ENCODE data around the gene EN1. TPM values are rescaled to one million over a fixed set of nuclear protein-coding genes. Genes with fewer than 3 reads are reported as not detected.

EN1 gene
- total RNA-seq, 1 donor from 2014 or later = not detected

DNA sequence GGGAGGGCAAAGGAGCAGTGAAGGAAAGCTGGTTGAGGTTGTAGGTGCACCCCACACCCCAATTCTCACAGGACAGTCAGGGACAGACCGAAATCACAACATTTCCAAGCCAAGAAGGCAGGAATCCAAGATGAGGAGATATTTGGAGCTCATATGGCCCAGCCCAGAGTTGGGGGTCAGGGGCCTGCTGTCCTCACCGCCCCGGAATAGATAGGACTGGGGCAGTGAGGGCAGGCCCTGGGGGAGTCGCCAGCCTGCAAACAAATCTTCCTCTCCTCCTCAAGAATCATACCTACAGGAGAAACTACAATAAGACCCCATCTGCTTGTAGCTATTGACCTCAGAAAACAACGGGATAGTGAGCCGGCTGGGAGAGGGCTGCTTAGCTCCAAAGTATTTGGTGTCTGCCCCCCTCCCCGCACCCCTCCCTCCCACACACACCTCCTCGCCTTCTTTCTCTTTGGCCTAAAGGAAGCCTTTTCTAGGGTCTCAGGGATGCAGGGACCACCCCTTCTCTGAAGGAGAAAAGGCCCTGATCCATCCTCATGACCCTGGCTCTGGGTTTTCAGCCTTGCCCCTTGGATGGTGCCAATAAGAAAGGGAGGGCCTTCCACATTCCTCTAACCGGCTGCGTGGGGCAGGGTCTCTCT lies 3.8 kb downstream of the EN1 start:
- no peak for DNase-seq (ENCODE audit: low read depth in 2 of 2)

DNA sequence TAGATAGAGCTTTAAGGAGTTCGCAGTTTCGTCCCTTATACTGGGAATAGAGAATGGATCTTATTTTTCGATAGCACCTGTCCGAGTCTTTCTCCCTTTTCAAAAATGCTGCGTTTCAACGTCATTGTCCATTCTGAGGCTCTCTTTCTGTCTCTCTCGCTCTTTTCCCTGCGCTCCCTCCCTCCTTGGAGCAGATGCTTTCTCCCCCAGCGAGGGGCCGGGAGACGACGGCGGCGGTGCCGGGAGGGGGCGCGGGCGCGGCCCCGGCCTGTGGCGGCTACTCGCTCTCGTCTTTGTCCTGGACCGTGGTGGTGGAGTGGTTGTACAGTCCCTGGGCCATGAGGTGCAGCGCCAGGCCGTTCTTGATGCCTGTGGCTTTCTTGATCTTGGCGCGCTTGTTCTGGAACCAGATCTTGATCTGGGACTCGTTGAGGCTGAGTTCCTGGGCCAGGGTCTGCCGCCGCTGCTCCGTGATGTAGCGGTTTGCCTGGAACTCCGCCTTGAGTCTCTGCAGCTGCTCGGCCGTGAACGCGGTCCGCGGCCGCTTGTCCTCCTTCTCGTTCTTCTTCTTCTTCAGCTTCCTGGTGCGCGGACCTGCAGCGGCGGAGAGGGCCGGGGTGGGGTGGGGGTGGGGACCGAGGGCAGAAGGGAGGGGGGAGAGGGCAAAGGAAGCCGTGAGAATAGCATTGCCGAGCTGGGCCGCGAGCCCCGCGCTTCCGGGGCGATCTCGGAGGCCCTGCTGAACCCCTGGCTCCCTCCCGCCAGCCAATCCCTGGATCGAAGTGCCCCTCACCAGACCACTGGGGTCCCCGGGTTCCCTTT lies 4.6 kb downstream of the EN1 start:
- DNase-seq (ENCODE audit: low read depth in 2 of 2) = no peak

DNA sequence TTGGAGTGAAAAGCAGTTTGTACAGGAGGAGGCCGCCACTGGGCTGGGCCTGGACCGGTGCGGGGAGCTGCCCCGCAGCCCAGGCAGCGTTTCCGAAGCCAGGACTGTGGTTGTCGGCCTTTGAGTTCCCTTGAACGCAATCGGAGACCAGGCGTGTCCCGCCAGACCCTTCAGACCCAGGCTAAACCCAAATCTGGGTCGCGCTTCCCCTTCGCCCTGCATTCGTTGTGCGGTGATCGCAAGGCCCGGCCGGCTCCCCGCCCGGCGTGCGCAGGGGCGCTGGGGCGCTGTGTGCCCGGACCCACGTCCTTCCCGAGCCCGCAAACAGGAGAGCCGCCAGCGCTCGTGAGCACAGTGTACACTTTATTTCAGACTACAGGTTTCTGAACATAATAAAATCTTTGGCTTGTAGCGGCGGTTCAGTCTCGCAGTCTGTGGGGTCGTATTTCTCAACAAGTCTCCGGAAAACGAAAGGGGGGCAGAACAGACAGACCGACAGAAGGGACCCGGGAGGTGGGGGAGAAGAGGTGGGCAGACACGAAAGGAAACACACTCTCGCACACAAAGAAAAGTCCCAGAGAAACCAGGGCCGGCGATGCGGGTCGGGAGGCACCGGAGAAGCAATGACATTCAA lies 5.5 kb downstream of the EN1 start:
- DNase-seq (ENCODE audit: low read depth in 2 of 2) = peak in 1 of 2 donors; percentile 21

DNA sequence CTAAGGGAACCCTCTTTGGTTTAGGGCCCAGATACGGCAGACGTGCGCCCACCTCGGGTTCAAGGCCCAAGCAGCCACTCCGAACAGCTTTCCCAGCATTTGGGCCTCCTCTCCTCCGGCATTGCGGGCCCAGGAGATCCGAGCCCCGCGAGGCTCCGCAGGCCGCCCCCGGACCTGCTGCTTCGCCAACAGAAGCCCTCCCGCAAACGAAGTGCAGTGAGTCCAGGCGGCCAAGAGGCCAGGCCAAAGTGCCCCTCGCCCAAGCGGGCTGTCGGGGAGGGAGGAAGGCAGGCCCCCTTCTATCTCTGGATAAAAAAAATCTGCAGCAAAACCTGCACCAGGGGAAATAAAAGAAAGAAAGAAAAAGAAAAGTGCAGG lies 6.0 kb downstream of the EN1 start:
- no peak for DNase-seq (ENCODE audit: low read depth in 2 of 2)

DNA sequence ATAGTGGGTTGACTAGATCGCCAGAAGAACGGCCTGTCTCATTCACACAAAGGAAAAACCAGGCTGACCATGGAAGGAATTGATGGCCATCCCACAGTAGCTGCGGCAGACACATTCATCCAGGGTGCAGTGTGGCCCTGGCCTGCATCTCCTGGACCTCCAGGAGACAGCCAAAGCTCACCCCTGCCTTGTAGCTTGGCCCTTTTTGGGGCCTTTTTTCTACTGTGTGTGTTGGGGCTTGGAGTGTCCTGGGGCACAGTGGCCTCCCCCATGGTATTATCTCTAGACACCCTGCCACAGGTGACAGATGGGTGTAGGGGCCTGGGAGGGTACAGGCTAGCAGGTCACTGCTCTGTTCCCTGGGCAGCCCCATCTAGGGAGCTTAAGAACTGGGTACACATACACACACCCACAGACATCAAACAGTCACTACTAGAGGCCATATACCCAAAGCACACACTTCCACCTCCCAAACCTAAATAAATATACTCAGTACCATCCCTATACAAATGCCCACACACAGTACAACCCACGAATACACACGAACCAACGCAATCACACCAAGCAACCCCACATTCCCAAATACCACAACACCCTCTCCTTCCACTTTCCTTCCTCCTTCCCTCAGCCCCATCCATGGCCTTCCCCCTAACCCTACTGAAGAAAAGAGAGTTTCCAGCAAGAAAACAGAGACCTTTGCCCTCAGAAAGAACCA lies 8.6 kb downstream of the EN1 start:
- DNase-seq (ENCODE audit: low read depth in 2 of 2) = no peak

DNA sequence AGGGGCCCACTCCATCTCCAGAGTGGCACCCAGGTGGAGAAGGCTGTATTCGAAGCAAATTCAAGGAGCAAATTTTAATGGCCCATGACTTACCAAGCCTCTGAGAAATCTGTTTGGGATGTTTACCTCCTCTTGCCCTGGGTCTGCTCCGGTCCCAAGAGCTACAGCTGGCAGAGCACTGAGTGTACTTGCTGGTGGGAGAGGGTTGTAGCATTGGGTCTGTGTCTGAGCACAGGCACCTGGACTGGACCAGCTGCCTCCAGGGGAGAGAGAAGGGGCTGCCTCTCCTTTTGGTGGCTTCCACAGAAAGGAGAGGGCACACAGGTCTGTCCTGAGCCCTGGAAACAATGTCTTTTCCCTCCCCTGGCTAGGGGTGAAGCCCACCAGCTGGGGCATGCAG lies 9.8 kb downstream of the EN1 start:
- DNase-seq (ENCODE audit: low read depth in 2 of 2) = no peak

DNA sequence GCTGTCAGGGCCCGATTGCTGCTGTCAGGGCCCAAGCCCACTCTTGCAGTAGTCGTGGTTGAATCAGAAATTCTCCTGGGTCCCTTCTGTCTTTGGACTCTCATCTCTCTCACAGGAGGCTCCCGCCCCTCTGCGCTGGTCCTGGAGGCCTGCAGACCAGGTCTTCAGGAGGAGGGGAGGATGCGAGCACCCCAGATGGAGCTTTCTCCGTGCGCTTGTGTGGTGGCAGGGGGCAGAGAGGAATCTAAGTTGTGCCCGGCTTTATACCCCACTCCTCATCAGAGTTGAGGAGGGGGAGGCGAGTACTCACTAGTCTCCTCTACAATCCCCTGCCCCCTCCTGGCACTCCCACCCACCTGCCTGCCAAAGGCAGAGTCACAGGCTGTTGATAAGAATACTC lies 10.4 kb downstream of the EN1 start:
- DNase-seq (ENCODE audit: low read depth in 2 of 2) = no peak

DNA sequence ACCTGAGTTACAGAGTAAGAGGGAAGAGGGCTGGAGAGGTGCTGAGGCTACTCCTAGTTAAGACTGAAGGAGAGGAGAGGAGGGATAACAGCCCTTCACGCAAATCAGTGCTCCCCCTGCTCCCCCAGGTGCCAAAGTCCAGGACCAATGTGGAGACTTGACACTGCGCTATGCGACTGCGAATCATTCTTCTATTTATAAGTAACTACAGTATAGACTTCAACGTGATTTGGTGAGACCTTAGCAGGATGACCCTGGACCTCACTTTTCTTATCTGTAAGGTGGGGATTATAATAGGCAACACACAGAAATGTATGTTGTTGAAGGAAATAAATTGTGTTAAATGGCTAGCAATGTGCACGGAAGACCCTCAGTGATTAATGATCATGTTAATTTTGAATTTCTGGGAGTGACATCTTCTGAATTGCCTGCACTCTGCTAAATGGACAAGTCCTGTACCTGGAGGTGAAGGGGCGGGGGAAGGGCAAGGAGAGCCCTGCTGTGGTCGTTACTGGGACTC lies 11.0 kb downstream of the EN1 start:
- no peak for DNase-seq (ENCODE audit: low read depth in 2 of 2)

DNA sequence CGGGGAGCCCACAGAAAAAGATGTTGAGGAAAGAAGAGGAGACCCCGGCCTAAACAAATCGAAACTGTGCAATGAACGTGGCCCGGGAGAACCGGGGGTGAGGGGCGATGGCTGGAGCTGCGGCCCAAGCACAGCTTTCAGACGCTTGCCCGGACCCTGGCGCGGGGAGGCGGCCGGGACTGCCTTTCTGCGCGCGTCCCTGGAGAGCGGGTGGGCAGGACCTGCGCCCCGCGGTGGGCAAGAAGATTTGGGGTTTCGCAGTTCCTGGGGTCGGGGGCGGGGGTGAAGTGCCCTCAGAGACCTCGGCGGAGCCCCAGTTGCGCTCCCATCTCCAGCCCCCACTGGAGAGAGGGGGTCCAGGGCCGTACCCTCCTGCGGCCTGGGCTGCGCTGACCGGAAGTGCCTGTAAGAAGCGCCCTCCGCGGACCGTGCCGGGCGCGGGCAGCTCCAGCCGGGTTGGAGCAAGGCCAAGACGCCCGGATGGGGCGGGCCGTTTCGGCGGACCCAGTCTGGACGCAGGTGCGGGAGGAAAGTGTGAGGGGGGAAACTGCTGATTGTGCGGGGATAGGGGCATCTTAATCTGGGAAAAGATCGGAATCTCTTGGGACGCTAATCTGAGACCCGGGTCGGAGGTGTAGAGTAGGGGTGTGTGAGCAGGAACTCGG lies 11.6 kb downstream of the EN1 start:
- DNase-seq (ENCODE audit: low read depth in 2 of 2) = no peak

DNA sequence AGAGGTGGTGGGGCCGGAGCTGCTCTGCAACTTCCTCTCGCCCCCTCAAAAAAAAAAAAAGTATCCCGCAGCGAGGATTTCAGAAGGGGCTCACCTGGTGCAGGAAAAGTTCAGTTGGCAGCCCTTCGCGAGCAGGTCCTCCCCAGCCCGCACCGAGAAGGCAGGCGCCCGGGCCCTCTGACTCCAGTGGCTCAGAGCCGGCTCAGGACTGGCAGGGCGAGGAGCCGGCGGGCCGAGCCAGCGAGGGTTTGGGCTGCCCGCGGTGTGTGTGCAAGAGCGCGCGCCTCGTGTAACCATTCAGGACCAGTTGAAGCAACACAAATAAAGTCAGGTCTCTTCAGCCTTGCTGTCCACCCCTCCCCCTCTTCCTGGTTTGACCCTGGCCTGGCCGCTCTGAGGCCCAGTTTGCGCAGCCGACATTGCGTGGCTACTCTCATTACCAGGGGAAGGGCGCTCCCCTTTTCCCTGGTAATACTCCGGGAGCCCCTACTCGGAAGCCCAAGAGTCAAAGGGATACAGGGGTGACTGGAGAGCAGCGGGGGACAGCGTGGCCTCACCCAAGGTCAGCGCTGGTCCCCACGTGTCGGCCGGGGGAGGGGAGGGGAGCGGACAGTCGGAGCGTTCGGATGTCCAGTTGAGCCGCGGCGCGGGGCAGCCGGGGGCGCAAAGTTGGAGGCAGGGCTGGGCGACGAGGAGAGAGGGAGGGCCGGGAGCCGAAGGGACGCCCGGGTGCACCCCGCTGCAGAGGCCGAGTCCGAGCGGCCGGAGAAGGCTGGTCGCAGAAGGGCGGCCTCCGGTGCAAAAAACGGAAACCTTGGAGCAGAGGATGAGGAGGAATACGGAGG lies 12.3 kb downstream of the EN1 start:
- DNase-seq (ENCODE audit: low read depth in 2 of 2) = no peak

DNA sequence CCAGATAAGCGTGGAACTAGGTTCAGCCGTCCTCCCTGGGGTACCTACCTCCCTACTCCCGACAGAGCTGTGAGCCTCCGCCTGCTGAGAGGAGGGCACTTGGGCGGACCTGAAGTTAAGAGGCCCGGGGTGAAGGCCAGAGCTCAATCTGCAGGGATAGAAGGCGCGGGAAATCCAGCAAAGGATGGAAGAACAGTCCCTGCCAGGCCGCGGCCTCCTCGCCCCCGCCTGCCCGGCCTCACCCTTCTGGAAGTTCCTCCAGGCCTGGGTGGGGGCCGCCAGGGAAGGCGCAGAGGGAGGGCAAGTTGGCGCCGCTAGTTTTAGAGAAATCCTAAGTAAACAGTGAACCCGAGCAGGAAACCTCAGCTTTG lies 13.0 kb downstream of the EN1 start:
- DNase-seq (ENCODE audit: low read depth in 2 of 2) = no peak

DNA sequence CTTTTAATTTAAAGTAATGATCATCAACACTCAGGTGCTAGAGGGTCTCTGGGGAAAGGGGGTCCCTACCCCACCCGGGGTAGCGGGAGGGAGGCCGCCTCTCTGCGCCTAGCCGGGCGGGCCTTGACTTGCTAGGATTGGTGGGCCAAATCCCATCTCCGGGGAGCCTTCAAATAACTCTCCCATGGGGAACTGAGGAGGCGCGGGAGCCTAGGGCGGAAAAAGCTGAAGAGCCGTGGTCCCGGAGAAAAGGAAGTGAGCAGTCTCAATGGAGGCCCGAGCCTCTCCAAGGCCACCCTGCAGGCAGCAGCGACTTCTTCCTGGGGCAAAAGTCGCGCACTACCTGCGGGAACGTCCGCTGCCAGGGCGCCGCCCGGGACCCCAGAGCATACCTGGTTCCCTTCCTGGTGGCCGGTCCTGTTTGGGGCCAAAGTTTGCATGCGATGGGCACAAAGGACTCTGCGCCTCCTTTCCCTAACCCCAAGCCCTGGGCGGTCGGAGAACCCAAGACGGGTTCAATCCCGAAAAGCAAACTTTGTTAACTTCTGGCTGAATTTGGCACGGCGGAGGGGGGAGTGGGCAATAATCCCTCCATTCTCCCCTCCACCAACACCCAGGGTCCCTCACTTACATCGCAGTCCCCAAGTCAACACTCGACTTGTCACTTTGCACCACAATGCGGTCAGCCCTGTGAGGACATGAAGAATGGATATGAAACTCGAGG lies 13.6 kb downstream of the EN1 start:
- no peak for DNase-seq (ENCODE audit: low read depth in 2 of 2)

DNA sequence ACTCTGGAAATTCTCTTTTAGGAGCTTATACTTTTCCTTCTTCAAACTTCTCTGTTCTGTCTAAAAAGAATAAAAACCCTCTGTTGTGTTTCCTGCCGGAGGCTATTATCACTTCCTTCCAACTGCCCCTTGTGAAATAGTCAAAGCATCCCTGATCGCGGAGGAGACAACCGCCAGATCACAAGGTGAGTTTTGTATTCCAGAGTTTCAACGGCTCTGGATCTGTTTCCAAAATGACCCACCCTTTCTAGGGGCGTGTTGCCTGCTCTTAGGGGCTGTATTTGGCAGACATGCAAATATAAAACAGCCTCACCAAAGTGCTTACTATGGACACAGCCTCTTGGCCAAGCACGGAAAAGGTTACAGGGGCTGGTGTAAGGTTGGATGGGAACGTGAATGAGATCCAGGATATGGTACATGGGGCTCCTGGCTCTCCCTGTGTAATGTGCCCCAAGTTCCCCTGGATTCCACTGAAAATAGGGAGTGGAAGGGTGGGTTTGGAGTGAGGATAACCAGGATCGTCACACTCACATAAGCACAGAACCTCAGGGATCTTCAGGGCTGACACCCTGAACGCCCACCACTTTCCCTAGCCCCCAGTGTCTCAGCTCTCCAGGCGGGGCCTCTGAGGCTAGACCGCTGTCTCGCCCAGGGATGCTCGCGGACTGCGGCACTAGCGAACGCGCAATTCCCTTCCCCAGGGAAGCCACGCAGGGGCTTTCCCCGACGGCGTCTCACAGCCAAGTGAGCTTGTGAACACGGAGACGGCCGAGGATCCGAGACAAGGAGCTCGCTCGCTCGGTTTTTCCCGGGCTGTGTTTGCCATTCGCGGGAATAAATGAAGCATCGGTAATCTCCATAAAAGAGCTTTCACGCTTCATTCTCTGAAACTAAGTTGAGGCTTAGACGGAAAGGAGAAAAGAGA lies 14.4 kb downstream of the EN1 start:
- no peak for DNase-seq (ENCODE audit: low read depth in 2 of 2)

DNA sequence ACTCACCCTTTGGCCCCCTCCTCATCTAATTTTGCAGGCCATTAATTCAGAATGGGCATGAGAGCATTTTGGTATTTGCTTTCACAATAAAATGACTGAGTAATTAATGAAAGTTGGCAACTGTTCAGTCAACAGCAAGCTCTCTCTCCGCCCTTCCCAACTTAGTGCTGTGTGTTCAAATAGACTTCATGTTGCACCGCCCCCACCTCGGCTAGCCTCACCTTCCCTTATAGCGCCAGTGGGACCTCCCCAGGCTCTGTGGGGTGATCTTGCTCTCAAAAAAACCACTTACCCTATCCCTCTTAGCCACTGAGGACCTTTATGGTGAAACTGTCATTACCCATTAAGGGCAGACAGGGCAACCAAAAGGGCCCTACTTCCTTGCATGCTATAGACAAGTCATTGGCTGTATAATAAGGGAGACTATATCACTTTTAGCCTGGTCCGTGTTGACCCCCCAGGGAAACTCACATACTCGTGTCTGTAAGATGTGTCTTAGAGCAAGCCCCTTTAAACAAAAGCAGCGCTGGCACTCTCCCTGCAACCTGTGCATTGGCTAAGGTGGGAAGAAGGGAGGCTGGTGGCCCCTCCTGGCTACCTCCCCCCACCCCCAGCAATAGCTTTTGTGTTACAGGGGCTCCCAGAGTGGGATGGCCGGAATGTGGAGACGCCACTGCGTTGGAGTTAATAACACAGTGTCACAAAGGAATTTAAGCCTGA lies 15.2 kb downstream of the EN1 start:
- DNase-seq (ENCODE audit: low read depth in 2 of 2) = no peak

DNA sequence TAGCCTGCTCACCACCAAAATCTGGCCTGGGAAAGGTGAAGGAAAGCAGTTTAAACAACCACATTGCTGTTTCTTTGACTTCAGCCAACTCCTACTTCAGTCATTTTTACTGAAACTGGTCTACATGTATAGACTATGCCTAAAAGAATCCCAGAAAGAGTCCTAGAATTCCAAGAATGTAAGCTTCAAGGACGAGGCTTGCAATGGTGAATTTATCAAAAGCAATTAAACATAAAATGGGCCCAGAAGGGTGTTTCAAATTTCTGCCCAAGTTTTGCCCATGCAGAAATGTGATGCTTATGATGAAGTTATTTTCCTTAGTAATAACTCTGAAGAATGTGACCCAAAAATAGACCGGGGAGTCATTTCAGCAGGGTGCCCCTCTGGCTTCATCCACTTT lies 16.6 kb downstream of the EN1 start:
- DNase-seq (ENCODE audit: low read depth in 2 of 2) = no peak

DNA sequence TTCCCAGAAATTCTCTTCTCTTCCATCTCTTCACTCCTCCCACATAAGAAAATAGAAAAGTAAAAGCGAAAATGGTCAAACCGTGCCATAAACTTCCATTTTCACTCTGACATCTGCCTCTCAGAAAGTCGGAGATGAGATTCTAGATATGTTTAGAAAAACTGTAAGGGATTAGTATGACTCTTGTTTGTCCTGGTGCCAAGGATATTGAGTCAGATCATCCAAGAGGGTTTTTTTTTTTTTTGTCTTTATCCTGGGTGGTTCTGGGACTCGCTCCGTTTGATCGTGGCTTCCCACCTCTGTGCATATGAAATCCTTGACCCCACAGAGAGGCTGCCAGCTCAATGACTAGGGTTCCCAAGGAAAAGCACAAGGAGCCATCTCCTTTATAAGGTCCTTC lies 17.3 kb downstream of the EN1 start:
- DNase-seq (ENCODE audit: low read depth in 2 of 2) = no peak

DNA sequence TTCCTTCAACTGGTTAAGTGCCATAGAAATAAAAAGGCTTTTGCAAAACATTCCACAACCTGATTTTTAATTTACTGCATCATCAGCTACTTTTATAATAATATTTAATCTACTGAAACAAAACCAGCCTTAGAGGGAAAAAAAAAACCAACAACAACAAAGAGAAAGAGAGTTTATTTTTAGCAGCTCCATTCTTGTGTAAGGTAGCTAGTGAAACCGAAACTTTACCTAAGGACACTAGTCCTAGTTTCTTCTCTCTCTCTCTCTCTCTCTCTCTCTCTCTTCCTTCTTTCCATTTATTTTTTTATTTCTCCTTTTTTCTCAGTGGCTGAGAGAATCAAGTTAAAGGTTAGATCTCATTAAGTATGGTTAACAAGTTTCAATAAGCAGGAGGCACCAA lies 21.4 kb downstream of the EN1 start:
- no peak for DNase-seq (ENCODE audit: low read depth in 2 of 2)

DNA sequence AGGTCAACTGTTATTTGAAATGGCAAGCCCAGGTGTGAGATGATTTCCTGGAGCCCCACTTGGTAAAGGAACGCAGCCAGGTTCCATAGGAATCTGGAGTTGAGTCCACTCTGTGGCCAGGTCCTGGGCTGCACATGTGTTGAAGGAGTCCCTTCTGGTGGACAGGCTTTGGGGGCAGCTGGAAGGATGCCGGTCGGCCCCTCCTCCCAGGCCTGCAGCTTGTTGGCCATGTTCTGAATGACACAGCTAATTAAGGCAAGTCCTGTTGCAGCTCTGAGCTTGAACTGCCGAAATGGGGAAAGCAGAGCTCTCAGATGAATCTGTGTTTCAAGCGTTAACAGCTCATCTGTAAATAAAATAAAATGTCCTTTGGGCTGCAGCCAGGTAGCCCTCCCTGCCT lies 23.8 kb downstream of the EN1 start:
- no peak for DNase-seq (ENCODE audit: low read depth in 2 of 2)

All from lung microvascular endothelial cell (primary cell).